B cell (primary cell): ENCODE data around the gene RANBP3. TPM values are rescaled to one million over a fixed set of nuclear protein-coding genes. Genes with fewer than 3 reads are reported as not detected.

Source experiments
- ATAC-seq: fragments of 200-7000 bp; cut with Tn5 transposase; one replicate; pipeline ENCODE4 v1.10.0; 2021; ENCODE audit warnings: low read depth, mild to moderate bottlenecking, moderate number of reproducible peaks, moderate library complexity
- CTCF ChIA-PET: fragments of 350-600 bp; sonication (Branson Sonifier 250); formaldehyde crosslinking; loops from one replicate; lab custom pipeline; 2021; ENCODE audit warnings: antibody characterized with exemption, inconsistent platforms; lab: Charles Lee
- POLR2A ChIA-PET: fragments of 350-600 bp; sonication (Branson Sonifier 250); formaldehyde crosslinking; loops from one replicate; lab custom pipeline; 2021; ENCODE audit warnings: antibody characterized with exemption; lab: Charles Lee
- DNase-seq: peaks from one replicate; pipeline ENCODE4 v3.0.0; 2013
- H2AFZ ChIP-seq: 2 replicates; pipeline ENCODE4 v1.6.1; 2012; ENCODE audit warnings: mild to moderate bottlenecking, low read depth, low read length; ENCODE audit not compliant: insufficient read depth, poor library complexity, severe bottlenecking
- H3K27ac ChIP-seq, 2 donors: 1 replicate in 1 of 2; 2 replicates in 1 of 2; pipeline ENCODE4 v1.5.1; 2012 to 2013; ENCODE audit warnings: low read length in 2 of 2, mild to moderate bottlenecking in 2 of 2, moderate library complexity in 1 of 2
- H3K27me3 ChIP-seq, 4 experiments: fragments of 200-600 bp in 1 of 4; sonication (generic) in 1 of 4; replicated peaks in 1 of 4; 1 replicate in 2 of 4; 2 replicates in 2 of 4; pipeline versions ENCODE4 v1.6.1 to v1.7.0; 2013 to 2016; ENCODE audit warnings: low read length in 3 of 4, mild to moderate bottlenecking in 2 of 4, mixed read lengths in 1 of 4, moderate library complexity in 1 of 4; ENCODE audit not compliant: insufficient read depth in 4 of 4, control insufficient read depth in 3 of 4; ENCODE audit errors: control extremely low read depth in 1 of 4
- H3K36me3 ChIP-seq, 2 experiments: replicated peaks in 1 of 2; 1 replicate in 1 of 2; 2 replicates in 1 of 2; pipeline versions ENCODE4 v1.6.1 to v1.7.1; 2013; ENCODE audit warnings: low read length in 1 of 2; ENCODE audit not compliant: insufficient read depth in 2 of 2, control insufficient read depth in 1 of 2; ENCODE audit errors: control extremely low read depth in 1 of 2, extremely low read depth in 1 of 2
- H3K4me1 ChIP-seq, 2 donors: fragments of 200-600 bp in 1 of 2; sonication (generic) in 1 of 2; 1 replicate in 1 of 2; 2 replicates in 1 of 2; pipeline versions ENCODE4 v1.5.1 to v1.6.1; 2013 to 2017; ENCODE audit warnings: low read length in 2 of 2; ENCODE audit not compliant: control insufficient read depth in 2 of 2, insufficient read depth in 2 of 2
- H3K4me2 ChIP-seq: replicated peaks from 2 replicates; pipeline ENCODE3; 2012; ENCODE audit warnings: mild to moderate bottlenecking, low read depth, low read length; ENCODE audit not compliant: poor library complexity, severe bottlenecking
- H3K4me3 ChIP-seq, 5 experiments: fragments of 200-600 bp in 1 of 5; sonication (generic) in 1 of 5; 1 replicate in 3 of 5; 2 replicates in 2 of 5; pipeline versions ENCODE4 v1.5.1 to v1.7.0; 2011 to 2016; ENCODE audit warnings: low read length in 4 of 5, mild to moderate bottlenecking in 4 of 5, low read depth in 2 of 5, control low read depth in 1 of 5, moderate library complexity in 1 of 5; ENCODE audit not compliant: insufficient read depth in 1 of 5; ENCODE audit errors: control extremely low read depth in 1 of 5, extremely low read depth in 1 of 5
- H3K79me2 ChIP-seq: fragments of 200-600 bp; sonication (generic); one replicate; pipeline ENCODE4 v1.6.0; 2016; ENCODE audit warnings: low read length; ENCODE audit not compliant: control insufficient read depth, insufficient read depth
- H3K9ac ChIP-seq: fragments of 200-600 bp; sonication (generic); 2 replicates; pipeline ENCODE4 v1.6.1; 2017; ENCODE audit warnings: mild to moderate bottlenecking, low read length, moderate library complexity
- H3K9me3 ChIP-seq, 3 donors: one replicate each; pipeline versions ENCODE4 v1.6.1 to v1.7.1; 2013; ENCODE audit warnings: low read length in 2 of 3; ENCODE audit not compliant: control insufficient read depth in 2 of 3, insufficient read depth in 1 of 3; ENCODE audit errors: control extremely low read depth in 1 of 3
- H4K20me1 ChIP-seq: 2 replicates; pipeline ENCODE4 v1.6.0; 2012; ENCODE audit warnings: mild to moderate bottlenecking, low read length; ENCODE audit not compliant: insufficient read depth, control insufficient read depth, poor library complexity, severe bottlenecking
- H3K27ac Mint-ChIP-seq: one replicate; pipeline ENCODE4 v1.8.0; 2021; ENCODE audit warnings: mixed read lengths
- H3K27me3 Mint-ChIP-seq: one replicate; pipeline ENCODE4 v1.8.0; 2021; ENCODE audit warnings: mixed read lengths
- H3K4me1 Mint-ChIP-seq: one replicate; pipeline ENCODE4 v1.8.0; 2021; ENCODE audit warnings: mixed read lengths
- H3K4me3 Mint-ChIP-seq: one replicate; pipeline ENCODE4 v1.8.0; 2021; ENCODE audit warnings: mixed read lengths
- H3K9me3 Mint-ChIP-seq: one replicate; pipeline ENCODE4 v1.8.0; 2022; ENCODE audit warnings: mixed read lengths; ENCODE audit not compliant: insufficient read depth
- EZH2 ChIP-seq: IDR thresholded peaks from 2 replicates; pipeline ENCODE4 v1.6.1; 2012; ENCODE audit warnings: borderline replicate concordance, low read depth, mild to moderate bottlenecking, moderate library complexity, low read length; ENCODE audit not compliant: insufficient read depth, poor library complexity, severe bottlenecking
- WGBS: methylation state at CpG from one replicate; pipeline ENCODE4 v1.1.5; 2013; ENCODE audit warnings: missing lambda C conversion rate; ENCODE audit not compliant: insufficient coverage; 5-methylcytosine and 5-hydroxymethylcytosine counted together
- intact Hi-C: fragments of 100-400 bp; cut with micrococcal nuclease; formaldehyde crosslinking; loops from one replicate; pipeline ENCODE4 v1.10.0; 2022
- polyA plus RNA-seq: library from polyadenylated mRNA; depleted of rRNA; stranded (reverse); fragments of >200 nt; gene quantifications from 2 replicates; pipeline ENCODE4 v1.2.3, GENCODE V29; 2012
- total RNA-seq, 2 donors: library from RNA; stranded (reverse); fragments of 120-200 nt in 1 of 2; gene quantifications; 1 replicate in 1 of 2; 2 replicates in 1 of 2; pipeline versions ENCODE4 v1.2.3 to v1.2.4, GENCODE V29; 2013 to 2022
- TF ChIP-seq, protein P1 (sequence below): fragments of 200-600 bp; IDR thresholded peaks from one replicate; pipeline ENCODE4 v1.8.0; 2022; ENCODE audit warnings: antibody characterized with exemption, mild to moderate bottlenecking

Gene RANBP3
- total and polyA plus RNA-seq, 2 donors (not counting 1 experiment from before 2014, with no cell fraction given), result 86.7 to 91.7 TPM

DNA sequence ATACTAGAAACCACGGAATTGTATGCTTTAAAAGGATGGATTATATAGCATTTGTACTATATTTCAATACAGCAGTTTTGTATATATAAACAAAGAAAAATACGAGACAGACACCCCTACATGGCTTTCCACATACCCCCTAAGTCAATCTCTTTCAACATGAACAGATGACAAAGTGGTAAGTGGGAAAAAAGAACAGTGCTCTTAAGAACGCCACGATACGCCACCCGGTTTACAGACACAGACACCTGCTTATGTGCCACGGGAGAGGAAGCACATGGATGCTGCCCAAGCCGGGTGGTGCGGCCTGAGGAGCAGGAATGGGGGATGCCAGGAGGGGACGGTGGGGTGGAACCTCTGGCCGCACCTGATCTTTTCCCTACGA is 55.8 kb downstream of the RANBP3 start:
- H3K27ac Mint-ChIP-seq, result no peak overlapping the region
- intact Hi-C loops, result no loop called here
- TF ChIP-seq, protein P1, sequence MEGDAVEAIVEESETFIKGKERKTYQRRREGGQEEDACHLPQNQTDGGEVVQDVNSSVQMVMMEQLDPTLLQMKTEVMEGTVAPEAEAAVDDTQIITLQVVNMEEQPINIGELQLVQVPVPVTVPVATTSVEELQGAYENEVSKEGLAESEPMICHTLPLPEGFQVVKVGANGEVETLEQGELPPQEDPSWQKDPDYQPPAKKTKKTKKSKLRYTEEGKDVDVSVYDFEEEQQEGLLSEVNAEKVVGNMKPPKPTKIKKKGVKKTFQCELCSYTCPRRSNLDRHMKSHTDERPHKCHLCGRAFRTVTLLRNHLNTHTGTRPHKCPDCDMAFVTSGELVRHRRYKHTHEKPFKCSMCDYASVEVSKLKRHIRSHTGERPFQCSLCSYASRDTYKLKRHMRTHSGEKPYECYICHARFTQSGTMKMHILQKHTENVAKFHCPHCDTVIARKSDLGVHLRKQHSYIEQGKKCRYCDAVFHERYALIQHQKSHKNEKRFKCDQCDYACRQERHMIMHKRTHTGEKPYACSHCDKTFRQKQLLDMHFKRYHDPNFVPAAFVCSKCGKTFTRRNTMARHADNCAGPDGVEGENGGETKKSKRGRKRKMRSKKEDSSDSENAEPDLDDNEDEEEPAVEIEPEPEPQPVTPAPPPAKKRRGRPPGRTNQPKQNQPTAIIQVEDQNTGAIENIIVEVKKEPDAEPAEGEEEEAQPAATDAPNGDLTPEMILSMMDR, result no peak
- no peak for TF ChIP-seq EZH2
- Histone ChIP-seq H3K4me2 (no peak overlapping the region), H3K79me2 (no peaks in the 10 kb centered on the region), H3K4me1 (peaks cover 0 to 3% of the 10 kb centered on the region in 2 donors), H4K20me1 (no peaks in the 10 kb centered on the region), H3K4me3 (no peak overlapping the region), H3K27me3 (no peaks in the 10 kb centered on the region), H3K9me3 (no peaks in the 10 kb centered on the region), H2AFZ (no peak overlapping the region), H3K9ac (no peak overlapping the region), H3K36me3 (peaks cover 0 to 77% of the 10 kb centered on the region in 2 experiments), H3K27ac (no peak overlapping the region)
- no peak for DNase-seq
- no peak overlapping the region for H3K4me3 Mint-ChIP-seq
- no peaks in the 10 kb centered on the region for H3K4me1 Mint-ChIP-seq
- no peak for ATAC-seq
- no peaks in the 10 kb centered on the region for H3K9me3 Mint-ChIP-seq
- ChIA-PET CTCF (interaction anchor here (1.4 kb wide), 1 partner anchor 46 kb away, joined by 3 read pairs; no protein-coding TSS in a partner anchor), POLR2A (no interaction called here)
- 95% methylated on average over 10 of the region's 12 CpGs for WGBS
- no peaks in the 10 kb centered on the region for H3K27me3 Mint-ChIP-seq

DNA sequence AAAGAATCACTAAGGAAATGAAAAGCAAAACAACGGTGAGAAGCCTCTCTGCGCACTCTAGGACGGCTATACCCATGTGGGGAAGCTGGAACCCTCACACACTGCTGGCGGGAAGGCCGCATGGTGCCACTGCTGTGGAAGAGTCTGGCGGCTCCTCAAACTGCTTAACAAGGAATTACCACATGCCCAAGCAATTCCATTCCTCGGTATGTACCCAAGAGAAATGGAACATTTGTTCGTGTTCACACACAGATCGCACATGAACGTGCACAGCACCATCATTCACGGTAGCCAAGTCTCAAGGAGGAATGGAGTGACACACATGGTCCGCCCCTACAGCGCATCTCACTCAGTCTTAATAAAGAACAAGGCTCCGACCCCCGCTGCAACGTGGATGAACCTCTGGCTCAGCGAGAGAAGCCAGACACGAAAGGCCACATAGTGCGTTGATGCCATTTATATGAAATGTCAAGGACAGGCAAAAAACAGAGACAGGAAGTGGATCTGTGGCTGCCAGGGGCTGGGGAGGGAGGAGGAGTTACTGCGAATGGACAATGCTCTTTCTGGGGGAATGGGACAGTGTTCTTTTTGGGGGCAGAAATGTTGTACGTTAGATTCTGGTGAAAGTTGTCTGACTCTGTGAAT is 56.3 kb downstream of the RANBP3 start:
- Mint-ChIP-seq H3K9me3 (no peaks in the 10 kb centered on the region), H3K4me1 (no peaks in the 10 kb centered on the region), H3K27ac (no peak overlapping the region), H3K4me3 (no peak overlapping the region), H3K27me3 (no peaks in the 10 kb centered on the region)
- H3K27ac ChIP-seq, result no peak overlapping the region
- ChIA-PET CTCF (interaction anchor here (1.4 kb wide), 1 partner anchor 46 kb away, joined by 3 read pairs; no protein-coding TSS in a partner anchor), POLR2A (no interaction called here)
- H3K4me1 ChIP-seq, result no peaks in the 10 kb centered on the region
- TF ChIP-seq, protein P1, result no peak
- TF ChIP-seq EZH2, result no peak
- no peaks in the 10 kb centered on the region for H3K9me3 ChIP-seq
- H3K79me2 ChIP-seq, result no peaks in the 10 kb centered on the region
- H3K27me3 ChIP-seq, result no peaks in the 10 kb centered on the region
- DNase-seq (no peak), ATAC-seq (no peak)
- 96% methylated on average over 17 of the region's 21 CpGs for WGBS
- peaks cover 5% of the 10 kb centered on the region for H4K20me1 ChIP-seq
- no peak overlapping the region for H3K4me2 ChIP-seq
- intact Hi-C loops, result no loop called here
- H3K36me3 ChIP-seq, result peaks cover 0 to 77% of the 10 kb centered on the region in 2 experiments
- no peak overlapping the region for H2AFZ ChIP-seq
- no peak overlapping the region for H3K9ac ChIP-seq
- no peak overlapping the region for H3K4me3 ChIP-seq
